ENCODE data around the gene ZNF182. TPM values are rescaled to one million over a fixed set of nuclear protein-coding genes. Genes with fewer than 3 reads are reported as not detected.

ZNF182 gene
- total RNA-seq, 1 experiment from 2014 or later: 6.2 TPM

DNA sequence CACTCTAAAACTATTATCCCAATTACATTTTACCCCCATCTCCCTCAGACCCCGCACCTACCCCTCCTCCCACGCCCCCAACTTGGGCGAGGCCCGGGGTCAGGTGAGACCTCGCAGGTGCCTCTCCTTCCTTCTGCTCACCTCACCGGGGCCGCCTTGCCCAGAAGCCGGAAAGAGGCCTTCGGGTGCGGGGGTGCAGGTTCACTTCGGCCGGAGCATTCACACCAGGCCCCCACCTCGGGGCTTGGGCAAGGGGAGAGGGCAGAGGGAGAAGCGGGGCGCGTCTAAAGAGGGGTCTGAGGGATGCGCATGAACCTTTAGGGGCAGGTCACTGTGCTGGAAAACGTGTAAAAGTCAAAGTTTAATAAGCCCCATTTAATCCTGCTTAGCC is 427 bp downstream of the ZNF182 start (continued):
- no peak for TF ChIP-seq ZSCAN18 (CRISPR knock-in tag; IDR thresholded peaks at IDR 0.05)
- TF ChIP-seq IRF2 (CRISPR knock-in tag; IDR thresholded peaks at IDR 0.05; ENCODE audit: borderline replicate concordance, low read depth): no peak
- TF ChIP-seq, protein P1, sequence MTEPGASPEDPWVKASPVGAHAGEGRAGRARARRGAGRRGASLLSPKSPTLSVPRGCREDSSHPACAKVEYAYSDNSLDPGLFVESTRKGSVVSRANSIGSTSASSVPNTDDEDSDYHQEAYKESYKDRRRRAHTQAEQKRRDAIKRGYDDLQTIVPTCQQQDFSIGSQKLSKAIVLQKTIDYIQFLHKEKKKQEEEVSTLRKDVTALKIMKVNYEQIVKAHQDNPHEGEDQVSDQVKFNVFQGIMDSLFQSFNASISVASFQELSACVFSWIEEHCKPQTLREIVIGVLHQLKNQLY (CRISPR knock-in tag; IDR thresholded peaks at IDR 0.05): no peak
- TF ChIP-seq MAX (CRISPR knock-in tag; IDR thresholded peaks at IDR 0.05): no peak
- TF ChIP-seq RELA (CRISPR knock-in tag; IDR thresholded peaks at IDR 0.05; ENCODE audit: borderline replicate concordance): no peak
- TF ChIP-seq, protein P2, sequence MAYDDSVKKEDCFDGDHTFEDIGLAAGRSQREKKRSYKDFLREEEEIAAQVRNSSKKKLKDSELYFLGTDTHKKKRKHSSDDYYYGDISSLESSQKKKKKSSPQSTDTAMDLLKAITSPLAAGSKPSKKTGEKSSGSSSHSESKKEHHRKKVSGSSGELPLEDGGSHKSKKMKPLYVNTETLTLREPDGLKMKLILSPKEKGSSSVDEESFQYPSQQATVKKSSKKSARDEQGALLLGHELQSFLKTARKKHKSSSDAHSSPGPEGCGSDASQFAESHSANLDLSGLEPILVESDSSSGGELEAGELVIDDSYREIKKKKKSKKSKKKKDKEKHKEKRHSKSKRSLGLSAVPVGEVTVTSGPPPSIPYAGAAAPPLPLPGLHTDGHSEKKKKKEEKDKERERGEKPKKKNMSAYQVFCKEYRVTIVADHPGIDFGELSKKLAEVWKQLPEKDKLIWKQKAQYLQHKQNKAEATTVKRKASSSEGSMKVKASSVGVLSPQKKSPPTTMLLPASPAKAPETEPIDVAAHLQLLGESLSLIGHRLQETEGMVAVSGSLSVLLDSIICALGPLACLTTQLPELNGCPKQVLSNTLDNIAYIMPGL (CRISPR knock-in tag; IDR thresholded peaks at IDR 0.05): no peak
- no peak for TF ChIP-seq ETV6 (CRISPR knock-in tag; IDR thresholded peaks at IDR 0.05)
- TF ChIP-seq ZNF532 (CRISPR knock-in tag; IDR thresholded peaks at IDR 0.05; ENCODE audit: borderline replicate concordance): no peak
- no peak for TF ChIP-seq SP1 (CRISPR knock-in tag; conservative IDR thresholded peaks at IDR 0.05)
- no peak for TF ChIP-seq RORB (CRISPR knock-in tag; IDR thresholded peaks at IDR 0.05)
- TF ChIP-seq, protein P3, sequence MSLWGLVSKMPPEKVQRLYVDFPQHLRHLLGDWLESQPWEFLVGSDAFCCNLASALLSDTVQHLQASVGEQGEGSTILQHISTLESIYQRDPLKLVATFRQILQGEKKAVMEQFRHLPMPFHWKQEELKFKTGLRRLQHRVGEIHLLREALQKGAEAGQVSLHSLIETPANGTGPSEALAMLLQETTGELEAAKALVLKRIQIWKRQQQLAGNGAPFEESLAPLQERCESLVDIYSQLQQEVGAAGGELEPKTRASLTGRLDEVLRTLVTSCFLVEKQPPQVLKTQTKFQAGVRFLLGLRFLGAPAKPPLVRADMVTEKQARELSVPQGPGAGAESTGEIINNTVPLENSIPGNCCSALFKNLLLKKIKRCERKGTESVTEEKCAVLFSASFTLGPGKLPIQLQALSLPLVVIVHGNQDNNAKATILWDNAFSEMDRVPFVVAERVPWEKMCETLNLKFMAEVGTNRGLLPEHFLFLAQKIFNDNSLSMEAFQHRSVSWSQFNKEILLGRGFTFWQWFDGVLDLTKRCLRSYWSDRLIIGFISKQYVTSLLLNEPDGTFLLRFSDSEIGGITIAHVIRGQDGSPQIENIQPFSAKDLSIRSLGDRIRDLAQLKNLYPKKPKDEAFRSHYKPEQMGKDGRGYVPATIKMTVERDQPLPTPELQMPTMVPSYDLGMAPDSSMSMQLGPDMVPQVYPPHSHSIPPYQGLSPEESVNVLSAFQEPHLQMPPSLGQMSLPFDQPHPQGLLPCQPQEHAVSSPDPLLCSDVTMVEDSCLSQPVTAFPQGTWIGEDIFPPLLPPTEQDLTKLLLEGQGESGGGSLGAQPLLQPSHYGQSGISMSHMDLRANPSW (CRISPR knock-in tag; conservative IDR thresholded peaks at IDR 0.05; ENCODE audit: low read depth): no peak
- no peak for TF ChIP-seq NR2C2 (CRISPR knock-in tag; IDR thresholded peaks at IDR 0.05)
- TF ChIP-seq CTCF (IDR thresholded peaks at IDR 0.05): no peak

GRCh38 chrX:48002929-48003328 is 860 bp downstream of the ZNF182 start:
- Mint-ChIP-seq H3K27me3 (ENCODE audit: low read depth) (peaks cover 5% of the 10 kb centered on the region), H3K4me1 (0 out of 2 replicates have a peak, but pooled peaks cover 6% of the 10 kb centered on the region), H3K4me3 (peak overlapping the region; percentile 90; the same call in 1 of the 2 replicates), H3K9me3 (no peaks in the 10 kb centered on the region), H3K27ac (no peak overlapping the region), H3K36me3 (peaks cover 8% of the 10 kb centered on the region)
- ChIA-PET CTCF (no interaction called here), POLR2A (no interaction called here)
- no peak for DNase-seq (ENCODE audit: low spot score)
- no peak for TF ChIP-seq ESRRA (CRISPR knock-in tag; IDR thresholded peaks at IDR 0.05; ENCODE audit: borderline replicate concordance)
- no peak for TF ChIP-seq MYBL2 (CRISPR knock-in tag; IDR thresholded peaks at IDR 0.05)
- TF ChIP-seq TEAD1 (CRISPR knock-in tag; IDR thresholded peaks at IDR 0.05): no peak
- TF ChIP-seq, protein P2 (CRISPR knock-in tag; IDR thresholded peaks at IDR 0.05): no peak
- no peak for TF ChIP-seq ZNF532 (CRISPR knock-in tag; IDR thresholded peaks at IDR 0.05; ENCODE audit: borderline replicate concordance)
- TF ChIP-seq IRF2 (CRISPR knock-in tag; IDR thresholded peaks at IDR 0.05; ENCODE audit: borderline replicate concordance, low read depth): no peak
- ATAC-seq: no peak
